ENCODE measurements around the gene CDKL4.

The CDKL4 gene

GRCh38 chr2:39252888-39253518 lies 9.2 kb upstream of the CDKL4 start:
- no peak for ATAC-seq
- TF ChIP-seq CSDC2 (CRISPR knock-in tag; IDR thresholded peaks at IDR 0.05) (no peak), TCF4 (CRISPR knock-in tag; IDR thresholded peaks at IDR 0.05; ENCODE audit: borderline replicate concordance) (no peak), SNAI2 (CRISPR knock-in tag; IDR thresholded peaks at IDR 0.05) (no peak), ZNF565 (CRISPR knock-in tag; conservative IDR thresholded peaks at IDR 0.05; ENCODE audit: low read depth) (no peak), TOX (CRISPR knock-in tag; IDR thresholded peaks at IDR 0.05; ENCODE audit: borderline replicate concordance) (no peak), ISL1 (CRISPR knock-in tag; IDR thresholded peaks at IDR 0.05) (no peak), OSR1 (CRISPR knock-in tag; IDR thresholded peaks at IDR 0.05) (no peak), CSRNP3 (CRISPR knock-in tag; IDR thresholded peaks at IDR 0.05) (no peak), ZNF70 (CRISPR knock-in tag; IDR thresholded peaks at IDR 0.05) (no peak), PPARA (CRISPR knock-in tag; IDR thresholded peaks at IDR 0.05; ENCODE audit: borderline replicate concordance) (no peak), ZFP30 (CRISPR knock-in tag; IDR thresholded peaks at IDR 0.05) (no peak)
- TF ChIP-seq, protein P1, sequence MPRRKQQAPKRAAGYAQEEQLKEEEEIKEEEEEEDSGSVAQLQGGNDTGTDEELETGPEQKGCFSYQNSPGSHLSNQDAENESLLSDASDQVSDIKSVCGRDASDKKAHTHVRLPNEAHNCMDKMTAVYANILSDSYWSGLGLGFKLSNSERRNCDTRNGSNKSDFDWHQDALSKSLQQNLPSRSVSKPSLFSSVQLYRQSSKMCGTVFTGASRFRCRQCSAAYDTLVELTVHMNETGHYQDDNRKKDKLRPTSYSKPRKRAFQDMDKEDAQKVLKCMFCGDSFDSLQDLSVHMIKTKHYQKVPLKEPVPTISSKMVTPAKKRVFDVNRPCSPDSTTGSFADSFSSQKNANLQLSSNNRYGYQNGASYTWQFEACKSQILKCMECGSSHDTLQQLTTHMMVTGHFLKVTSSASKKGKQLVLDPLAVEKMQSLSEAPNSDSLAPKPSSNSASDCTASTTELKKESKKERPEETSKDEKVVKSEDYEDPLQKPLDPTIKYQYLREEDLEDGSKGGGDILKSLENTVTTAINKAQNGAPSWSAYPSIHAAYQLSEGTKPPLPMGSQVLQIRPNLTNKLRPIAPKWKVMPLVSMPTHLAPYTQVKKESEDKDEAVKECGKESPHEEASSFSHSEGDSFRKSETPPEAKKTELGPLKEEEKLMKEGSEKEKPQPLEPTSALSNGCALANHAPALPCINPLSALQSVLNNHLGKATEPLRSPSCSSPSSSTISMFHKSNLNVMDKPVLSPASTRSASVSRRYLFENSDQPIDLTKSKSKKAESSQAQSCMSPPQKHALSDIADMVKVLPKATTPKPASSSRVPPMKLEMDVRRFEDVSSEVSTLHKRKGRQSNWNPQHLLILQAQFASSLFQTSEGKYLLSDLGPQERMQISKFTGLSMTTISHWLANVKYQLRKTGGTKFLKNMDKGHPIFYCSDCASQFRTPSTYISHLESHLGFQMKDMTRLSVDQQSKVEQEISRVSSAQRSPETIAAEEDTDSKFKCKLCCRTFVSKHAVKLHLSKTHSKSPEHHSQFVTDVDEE (CRISPR knock-in tag; IDR thresholded peaks at IDR 0.05), result no peak
- TF ChIP-seq, protein P2, sequence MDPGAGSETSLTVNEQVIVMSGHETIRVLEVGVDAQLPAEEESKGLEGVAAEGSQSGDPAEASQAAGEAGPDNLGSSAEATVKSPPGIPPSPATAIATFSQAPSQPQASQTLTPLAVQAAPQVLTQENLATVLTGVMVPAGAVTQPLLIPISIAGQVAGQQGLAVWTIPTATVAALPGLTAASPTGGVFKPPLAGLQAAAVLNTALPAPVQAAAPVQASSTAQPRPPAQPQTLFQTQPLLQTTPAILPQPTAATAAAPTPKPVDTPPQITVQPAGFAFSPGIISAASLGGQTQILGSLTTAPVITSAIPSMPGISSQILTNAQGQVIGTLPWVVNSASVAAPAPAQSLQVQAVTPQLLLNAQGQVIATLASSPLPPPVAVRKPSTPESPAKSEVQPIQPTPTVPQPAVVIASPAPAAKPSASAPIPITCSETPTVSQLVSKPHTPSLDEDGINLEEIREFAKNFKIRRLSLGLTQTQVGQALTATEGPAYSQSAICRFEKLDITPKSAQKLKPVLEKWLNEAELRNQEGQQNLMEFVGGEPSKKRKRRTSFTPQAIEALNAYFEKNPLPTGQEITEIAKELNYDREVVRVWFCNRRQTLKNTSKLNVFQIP (CRISPR knock-in tag; IDR thresholded peaks at IDR 0.05; ENCODE audit: borderline replicate concordance, low read depth), result no peak
- TF ChIP-seq, protein P3, sequence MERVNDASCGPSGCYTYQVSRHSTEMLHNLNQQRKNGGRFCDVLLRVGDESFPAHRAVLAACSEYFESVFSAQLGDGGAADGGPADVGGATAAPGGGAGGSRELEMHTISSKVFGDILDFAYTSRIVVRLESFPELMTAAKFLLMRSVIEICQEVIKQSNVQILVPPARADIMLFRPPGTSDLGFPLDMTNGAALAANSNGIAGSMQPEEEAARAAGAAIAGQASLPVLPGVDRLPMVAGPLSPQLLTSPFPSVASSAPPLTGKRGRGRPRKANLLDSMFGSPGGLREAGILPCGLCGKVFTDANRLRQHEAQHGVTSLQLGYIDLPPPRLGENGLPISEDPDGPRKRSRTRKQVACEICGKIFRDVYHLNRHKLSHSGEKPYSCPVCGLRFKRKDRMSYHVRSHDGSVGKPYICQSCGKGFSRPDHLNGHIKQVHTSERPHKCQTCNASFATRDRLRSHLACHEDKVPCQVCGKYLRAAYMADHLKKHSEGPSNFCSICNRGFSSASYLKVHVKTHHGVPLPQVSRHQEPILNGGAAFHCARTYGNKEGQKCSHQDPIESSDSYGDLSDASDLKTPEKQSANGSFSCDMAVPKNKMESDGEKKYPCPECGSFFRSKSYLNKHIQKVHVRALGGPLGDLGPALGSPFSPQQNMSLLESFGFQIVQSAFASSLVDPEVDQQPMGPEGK (CRISPR knock-in tag; IDR thresholded peaks at IDR 0.05; ENCODE audit: borderline replicate concordance), result no peak

DNA sequence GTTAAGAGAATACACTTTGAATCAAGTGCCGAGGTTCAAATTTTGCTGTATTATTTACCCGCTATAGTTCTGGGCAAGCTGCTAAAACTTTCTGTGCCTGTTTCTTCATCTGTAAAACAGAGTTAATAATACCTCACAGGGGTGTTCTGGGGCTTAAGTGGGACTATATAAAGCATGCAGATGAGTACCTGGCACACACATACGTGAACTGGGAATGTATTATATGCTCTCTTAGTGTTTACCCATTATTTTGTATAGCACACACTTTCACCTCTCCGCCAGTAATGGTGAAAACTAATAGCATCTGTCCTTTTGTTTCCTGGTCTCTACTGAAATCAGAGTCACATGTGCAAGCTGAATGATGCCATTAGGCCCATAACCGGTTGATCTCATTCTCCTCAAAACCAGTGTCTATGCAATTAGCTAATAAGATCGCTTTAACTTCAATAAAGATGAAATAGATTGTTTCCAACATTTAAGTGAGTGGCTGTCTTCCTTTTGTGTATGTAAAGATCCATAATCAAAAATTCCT lies 3.8 kb upstream of the CDKL4 start:
- TF ChIP-seq CREB5 (CRISPR knock-in tag; IDR thresholded peaks at IDR 0.05; ENCODE audit: low read depth) (no peak), SNAI2 (CRISPR knock-in tag; IDR thresholded peaks at IDR 0.05) (no peak), CSDC2 (CRISPR knock-in tag; IDR thresholded peaks at IDR 0.05) (no peak), PPARA (CRISPR knock-in tag; IDR thresholded peaks at IDR 0.05; ENCODE audit: borderline replicate concordance) (no peak), RARB (CRISPR knock-in tag; IDR thresholded peaks at IDR 0.05) (no peak), ZNF565 (CRISPR knock-in tag; conservative IDR thresholded peaks at IDR 0.05; ENCODE audit: low read depth) (no peak)
- TF ChIP-seq, protein P1 (CRISPR knock-in tag; IDR thresholded peaks at IDR 0.05), result no peak
- ATAC-seq, result no peak

All from SK-N-SH treated with all-trans-retinoic acid at 6 μM for 48 hours (cell line).